Chondrocyte (in vitro differentiated cells): Measurements from ENCODE around the gene PLAC9. TPM values are rescaled to one million over a fixed set of nuclear protein-coding genes. Genes with fewer than 3 reads are reported as not detected.

Experiments
- DNase-seq: peaks from one replicate; pipeline ENCODE4 v3.0.0; 2021; ENCODE audit warnings: mixed read lengths, low spot score
- H3K27ac Mint-ChIP-seq: one replicate; pipeline ENCODE4 v1.8.0; 2021; ENCODE audit warnings: mild to moderate bottlenecking, moderate library complexity, mixed read lengths; ENCODE audit not compliant: unreplicated experiment
- H3K27me3 Mint-ChIP-seq: 2 replicates; pipeline ENCODE4 v1.8.0; 2021; ENCODE audit warnings: low read depth, mixed read lengths
- H3K36me3 Mint-ChIP-seq: 2 replicates; pipeline ENCODE4 v1.8.0; 2021; ENCODE audit warnings: low read depth, mixed read lengths
- H3K4me1 Mint-ChIP-seq: 2 replicates; pipeline ENCODE4 v1.8.0; 2021; ENCODE audit warnings: low read depth, mild to moderate bottlenecking, mixed read lengths
- H3K4me3 Mint-ChIP-seq: one replicate; pipeline ENCODE4 v1.8.0; 2021; ENCODE audit warnings: mild to moderate bottlenecking, moderate library complexity, mixed read lengths; ENCODE audit not compliant: unreplicated experiment
- H3K9me3 Mint-ChIP-seq: 2 replicates; pipeline ENCODE4 v1.8.0; 2021; ENCODE audit warnings: low read depth, mixed read lengths
- total RNA-seq: library from RNA; stranded (reverse); gene quantifications from 3 replicates; pipeline ENCODE4 v1.2.1, GENCODE V29; 2021
- TF ChIP-seq, protein P1 (sequence below): fragments of 200-600 bp; sonication (generic); IDR thresholded peaks from 2 replicates; pipeline ENCODE4 v1.5.0; 2021; ENCODE audit warnings: antibody characterized with exemption, mild to moderate bottlenecking, moderate library complexity

Gene PLAC9
- total RNA-seq, 1 donor from 2014 or later = 193 TPM

DNA sequence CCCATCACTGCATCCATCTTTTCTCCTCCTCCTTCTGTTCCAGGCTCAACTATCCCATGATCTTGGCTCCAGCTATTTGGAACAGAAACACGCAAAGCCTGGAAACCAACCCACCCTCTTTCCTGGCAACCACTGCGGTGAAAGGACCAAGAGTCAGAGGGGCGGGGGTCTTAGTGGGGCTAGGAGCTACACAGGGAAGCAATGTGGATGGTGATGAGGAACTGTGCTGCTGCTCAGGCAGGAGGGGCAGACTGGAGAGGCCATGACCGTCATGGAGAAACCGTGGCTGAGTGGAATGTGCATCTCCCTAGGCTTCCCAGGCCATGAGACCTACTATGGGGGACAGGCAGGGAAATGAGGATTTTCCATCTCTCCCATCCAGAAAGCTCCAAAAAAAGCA lies 25.6 kb downstream of the PLAC9 start:
- Mint-ChIP-seq H3K27ac (peak overlapping the region; percentile 87), H3K36me3 (peaks cover 42% of the 10 kb centered on the region), H3K27me3 (no peaks in the 10 kb centered on the region), H3K4me1 (peaks cover 57% of the 10 kb centered on the region), H3K4me3 (no peak overlapping the region), H3K9me3 (no peaks in the 10 kb centered on the region)
- DNase-seq = peak; percentile 54
- TF ChIP-seq, protein P1, sequence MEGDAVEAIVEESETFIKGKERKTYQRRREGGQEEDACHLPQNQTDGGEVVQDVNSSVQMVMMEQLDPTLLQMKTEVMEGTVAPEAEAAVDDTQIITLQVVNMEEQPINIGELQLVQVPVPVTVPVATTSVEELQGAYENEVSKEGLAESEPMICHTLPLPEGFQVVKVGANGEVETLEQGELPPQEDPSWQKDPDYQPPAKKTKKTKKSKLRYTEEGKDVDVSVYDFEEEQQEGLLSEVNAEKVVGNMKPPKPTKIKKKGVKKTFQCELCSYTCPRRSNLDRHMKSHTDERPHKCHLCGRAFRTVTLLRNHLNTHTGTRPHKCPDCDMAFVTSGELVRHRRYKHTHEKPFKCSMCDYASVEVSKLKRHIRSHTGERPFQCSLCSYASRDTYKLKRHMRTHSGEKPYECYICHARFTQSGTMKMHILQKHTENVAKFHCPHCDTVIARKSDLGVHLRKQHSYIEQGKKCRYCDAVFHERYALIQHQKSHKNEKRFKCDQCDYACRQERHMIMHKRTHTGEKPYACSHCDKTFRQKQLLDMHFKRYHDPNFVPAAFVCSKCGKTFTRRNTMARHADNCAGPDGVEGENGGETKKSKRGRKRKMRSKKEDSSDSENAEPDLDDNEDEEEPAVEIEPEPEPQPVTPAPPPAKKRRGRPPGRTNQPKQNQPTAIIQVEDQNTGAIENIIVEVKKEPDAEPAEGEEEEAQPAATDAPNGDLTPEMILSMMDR = no peak

DNA sequence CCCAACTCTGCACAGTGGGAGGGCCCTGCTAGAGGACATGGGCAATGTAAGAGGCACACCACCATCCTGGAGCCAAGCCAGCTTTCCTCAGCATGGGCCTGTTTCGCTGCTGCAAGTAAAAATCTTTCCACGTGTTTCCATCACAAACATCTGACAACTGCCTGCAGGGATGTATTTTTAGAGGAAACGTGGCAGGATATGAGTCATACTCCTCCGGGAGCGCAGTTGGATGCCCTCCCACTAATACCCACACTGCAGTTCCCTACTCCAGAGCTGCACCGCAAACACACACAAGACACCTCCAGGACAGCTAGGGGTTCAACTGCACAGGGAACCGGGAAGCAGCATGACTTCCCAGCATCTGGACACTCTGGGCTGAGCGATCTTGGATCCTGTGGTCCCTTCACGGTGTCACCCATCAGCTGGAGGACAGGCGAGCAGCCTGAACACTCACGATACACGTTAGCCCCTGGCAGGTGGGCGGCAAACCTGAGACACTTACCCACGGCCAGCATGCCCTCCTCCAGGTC lies 26.1 kb downstream of the PLAC9 start:
- TF ChIP-seq, protein P1 = no peak
- peak; percentile 94 for DNase-seq
- Mint-ChIP-seq H3K4me1 (peaks cover 58% of the 10 kb centered on the region), H3K4me3 (no peak overlapping the region), H3K27ac (peak overlapping the region; percentile 87), H3K9me3 (no peaks in the 10 kb centered on the region), H3K36me3 (peaks cover 44% of the 10 kb centered on the region), H3K27me3 (no peaks in the 10 kb centered on the region)

DNA sequence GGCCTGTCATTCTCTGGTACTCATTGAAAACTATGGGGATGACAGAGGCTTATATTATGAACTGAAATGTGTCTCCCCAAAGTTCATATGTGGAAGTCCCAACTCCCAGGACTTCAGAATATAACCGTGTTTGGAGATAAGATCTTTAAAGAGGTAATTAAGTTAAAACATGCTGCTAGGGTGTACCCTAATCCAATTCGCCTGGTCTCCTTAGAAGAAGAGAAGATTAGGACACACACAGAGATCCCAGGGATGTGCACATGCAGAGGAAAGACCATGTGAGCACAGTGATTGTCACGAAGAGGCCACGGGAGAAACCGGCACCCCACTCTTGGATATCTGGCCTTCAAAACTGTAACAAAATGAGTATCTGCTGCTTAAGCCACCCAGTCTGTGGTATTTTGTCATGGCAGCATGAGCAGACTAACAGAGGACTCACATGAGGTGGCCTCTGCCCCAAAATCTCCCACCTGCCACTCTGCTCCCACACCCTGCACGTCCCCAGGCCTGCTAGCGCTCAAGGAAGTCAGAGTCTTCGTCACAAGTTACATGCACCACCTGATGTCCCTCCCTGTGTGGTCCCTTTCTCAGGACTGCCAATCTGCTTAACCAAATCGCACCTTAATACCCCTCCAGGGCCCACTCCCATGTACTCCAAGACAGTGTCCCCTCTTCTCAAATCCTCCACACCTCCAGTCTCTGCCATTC lies 26.8 kb downstream of the PLAC9 start:
- peaks cover 63% of the 10 kb centered on the region for H3K4me1 Mint-ChIP-seq
- no peaks in the 10 kb centered on the region for H3K27me3 Mint-ChIP-seq
- H3K36me3 Mint-ChIP-seq = peaks cover 49% of the 10 kb centered on the region
- TF ChIP-seq, protein P1 = no peak
- peak overlapping the region; percentile 87 for H3K27ac Mint-ChIP-seq
- no peak overlapping the region for H3K4me3 Mint-ChIP-seq
- no peaks in the 10 kb centered on the region for H3K9me3 Mint-ChIP-seq
- DNase-seq = peak; percentile 66

DNA sequence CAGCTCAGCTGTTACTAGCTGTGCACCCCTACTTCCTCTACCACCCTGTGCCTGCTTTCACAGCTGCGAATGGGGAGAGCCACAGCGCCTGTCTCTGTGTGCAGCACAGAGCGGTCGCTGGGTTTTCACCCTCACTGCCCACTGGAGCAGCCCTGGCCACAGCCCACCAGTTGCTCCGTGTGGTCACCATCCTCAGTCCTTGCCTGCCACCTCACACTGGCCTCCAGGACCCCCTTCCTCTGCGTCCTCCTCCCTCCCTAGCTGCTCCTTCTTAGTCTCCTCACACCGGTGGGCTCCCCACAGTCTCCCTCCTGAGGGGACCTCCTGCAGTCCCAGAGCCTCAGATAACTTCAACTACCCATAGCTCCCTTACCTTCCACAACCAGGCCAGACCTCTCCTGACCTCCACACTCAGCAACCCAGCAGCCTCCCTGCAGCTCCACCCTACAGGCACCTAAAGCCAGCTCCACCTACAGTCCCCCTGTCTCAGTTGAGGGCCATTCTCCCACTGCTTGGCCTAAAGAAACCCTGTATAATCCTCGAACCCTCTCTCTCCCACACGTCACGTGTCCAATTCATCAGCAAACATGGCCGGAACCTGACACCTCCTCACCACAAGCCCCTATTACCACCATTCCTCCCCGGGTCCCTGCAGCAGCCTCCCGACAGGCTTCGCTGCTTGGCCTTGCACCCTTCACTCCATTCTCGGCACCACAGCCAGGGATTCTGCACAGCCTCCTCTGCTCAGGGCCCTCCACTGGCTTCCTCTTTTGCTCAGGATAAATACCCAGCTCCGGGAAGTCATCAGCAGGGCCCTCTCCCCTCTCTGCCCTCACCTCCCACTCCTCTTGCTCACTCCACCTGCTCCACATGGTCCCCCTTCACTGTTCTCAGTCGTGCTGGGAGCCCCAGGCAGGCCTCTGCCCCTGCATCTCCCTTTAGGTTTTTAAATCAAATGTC lies 28.1 kb downstream of the PLAC9 start:
- peaks cover 47% of the 10 kb centered on the region for H3K36me3 Mint-ChIP-seq
- peaks cover 52% of the 10 kb centered on the region for H3K4me1 Mint-ChIP-seq
- no peaks in the 10 kb centered on the region for H3K27me3 Mint-ChIP-seq
- DNase-seq = peak; percentile 71
- no peak overlapping the region for H3K27ac Mint-ChIP-seq
- TF ChIP-seq, protein P1 = no peak
- H3K4me3 Mint-ChIP-seq = no peak overlapping the region
- no peaks in the 10 kb centered on the region for H3K9me3 Mint-ChIP-seq
